22Rv1 (cell line): Measurements from ENCODE around the gene FKRP.

Experiments used
- ZFX ChIP-seq: fragments of 450-650 bp; IDR thresholded peaks from 2 replicates; pipeline ENCODE4 v1.6.1; 2017; ENCODE audit warnings: antibody characterized with exemption, borderline replicate concordance
- TF ChIP-seq, protein P1 (sequence below): fragments of 450-650 bp; IDR thresholded peaks from 2 replicates; pipeline ENCODE4 v1.5.1; 2017; ENCODE audit warnings: mild to moderate bottlenecking

DNA sequence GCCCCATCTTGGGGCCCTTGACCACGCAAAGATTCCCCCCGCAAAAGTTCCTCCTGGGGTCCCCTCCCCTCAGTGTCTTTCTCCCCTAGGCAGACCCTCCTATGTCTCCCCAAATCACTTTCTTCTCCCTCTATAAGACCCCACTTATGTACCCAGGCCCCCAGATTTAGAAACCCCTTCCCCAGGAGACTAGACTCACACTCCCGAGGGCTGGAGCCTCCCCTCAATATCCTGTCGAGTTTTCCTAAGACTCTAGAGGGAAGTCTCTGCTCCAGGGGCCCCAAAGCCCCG, 41.1 kb downstream of the FKRP start:
- TF ChIP-seq, protein P1, sequence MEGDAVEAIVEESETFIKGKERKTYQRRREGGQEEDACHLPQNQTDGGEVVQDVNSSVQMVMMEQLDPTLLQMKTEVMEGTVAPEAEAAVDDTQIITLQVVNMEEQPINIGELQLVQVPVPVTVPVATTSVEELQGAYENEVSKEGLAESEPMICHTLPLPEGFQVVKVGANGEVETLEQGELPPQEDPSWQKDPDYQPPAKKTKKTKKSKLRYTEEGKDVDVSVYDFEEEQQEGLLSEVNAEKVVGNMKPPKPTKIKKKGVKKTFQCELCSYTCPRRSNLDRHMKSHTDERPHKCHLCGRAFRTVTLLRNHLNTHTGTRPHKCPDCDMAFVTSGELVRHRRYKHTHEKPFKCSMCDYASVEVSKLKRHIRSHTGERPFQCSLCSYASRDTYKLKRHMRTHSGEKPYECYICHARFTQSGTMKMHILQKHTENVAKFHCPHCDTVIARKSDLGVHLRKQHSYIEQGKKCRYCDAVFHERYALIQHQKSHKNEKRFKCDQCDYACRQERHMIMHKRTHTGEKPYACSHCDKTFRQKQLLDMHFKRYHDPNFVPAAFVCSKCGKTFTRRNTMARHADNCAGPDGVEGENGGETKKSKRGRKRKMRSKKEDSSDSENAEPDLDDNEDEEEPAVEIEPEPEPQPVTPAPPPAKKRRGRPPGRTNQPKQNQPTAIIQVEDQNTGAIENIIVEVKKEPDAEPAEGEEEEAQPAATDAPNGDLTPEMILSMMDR = no peak
- no peak for TF ChIP-seq ZFX
